Mononuclear cell (primary cell): ENCODE data around the gene WDR62. TPM values are rescaled to one million over a fixed set of nuclear protein-coding genes. Genes with fewer than 3 reads are reported as not detected.

ENCODE experiments used
- H3K27me3 ChIP-seq: 2 replicates; pipeline ENCODE4 v1.6.0; 2011; ENCODE audit warnings: low read length, control low read depth; ENCODE audit not compliant: insufficient read depth
- H3K4me1 ChIP-seq: 2 replicates; pipeline ENCODE4 v1.5.1; 2011; ENCODE audit warnings: mild to moderate bottlenecking, low read length, control low read depth; ENCODE audit not compliant: insufficient read depth
- H3K4me3 ChIP-seq: 2 replicates; pipeline ENCODE4 v1.5.1; 2011; ENCODE audit warnings: mild to moderate bottlenecking, low read length, moderate library complexity
- H3K9me3 ChIP-seq: 2 replicates; pipeline ENCODE4 v1.5.1; 2011; ENCODE audit warnings: low read depth, mild to moderate bottlenecking, control low read depth, low read length
- total RNA-seq: library from RNA; depleted of rRNA; stranded (reverse); fragments of >200 nt; gene quantifications from one replicate; pipeline ENCODE4 v1.2.3, GENCODE V29; 2012

The WDR62 gene
- total RNA-seq, 1 donor, result 1.4 TPM

- Histone ChIP-seq H3K27me3 (no peaks in the 10 kb centered on the region), H3K4me1 (no peaks in the 10 kb centered on the region), H3K9me3 (no peaks in the 10 kb centered on the region)
Measured at GRCh38 chr19:36084231-36085009, 29.7 kb downstream of the WDR62 start.

GRCh38 chr19:36086326-36086725 lies 31.6 kb downstream of the WDR62 start:
- Histone ChIP-seq H3K4me1 (no peaks in the 10 kb centered on the region), H3K9me3 (no peaks in the 10 kb centered on the region), H3K27me3 (no peaks in the 10 kb centered on the region), H3K4me3 (no peak overlapping the region)

More at GRCh38 chr19:36084231-36085009, 29.7 kb downstream of the WDR62 start:
- no peak overlapping the region for H3K4me3 ChIP-seq

- no peaks in the 10 kb centered on the region for H3K4me1 ChIP-seq
- no peaks in the 10 kb centered on the region for H3K27me3 ChIP-seq
- no peaks in the 10 kb centered on the region for H3K9me3 ChIP-seq
- H3K4me3 ChIP-seq, result no peak overlapping the region
Measured at GRCh38 chr19:36089847-36090246, 35.1 kb downstream of the WDR62 start.

GRCh38 chr19:36090910-36091695 lies 36.4 kb downstream of the WDR62 start:
- no peaks in the 10 kb centered on the region for H3K9me3 ChIP-seq
- no peaks in the 10 kb centered on the region for H3K4me1 ChIP-seq
- no peaks in the 10 kb centered on the region for H3K27me3 ChIP-seq
- H3K4me3 ChIP-seq, result no peak overlapping the region

- Histone ChIP-seq H3K4me1 (no peaks in the 10 kb centered on the region), H3K27me3 (no peaks in the 10 kb centered on the region), H3K4me3 (no peak overlapping the region), H3K9me3 (no peaks in the 10 kb centered on the region)
Measured at GRCh38 chr19:36092566-36092965, 37.9 kb downstream of the WDR62 start.

GRCh38 chr19:36093146-36093662 lies 38.5 kb downstream of the WDR62 start:
- no peaks in the 10 kb centered on the region for H3K4me1 ChIP-seq
- H3K4me3 ChIP-seq, result no peak overlapping the region
- no peaks in the 10 kb centered on the region for H3K9me3 ChIP-seq
- no peaks in the 10 kb centered on the region for H3K27me3 ChIP-seq

- H3K4me3 ChIP-seq, result no peak overlapping the region
- no peaks in the 10 kb centered on the region for H3K4me1 ChIP-seq
- H3K9me3 ChIP-seq, result no peaks in the 10 kb centered on the region
- no peaks in the 10 kb centered on the region for H3K27me3 ChIP-seq
Measured at GRCh38 chr19:36093687-36094086, 39.0 kb downstream of the WDR62 start.

GRCh38 chr19:36097036-36097435 lies 42.3 kb downstream of the WDR62 start:
- no peaks in the 10 kb centered on the region for H3K27me3 ChIP-seq
- H3K4me1 ChIP-seq, result no peaks in the 10 kb centered on the region
- no peak overlapping the region for H3K4me3 ChIP-seq
- H3K9me3 ChIP-seq, result no peaks in the 10 kb centered on the region

- no peaks in the 10 kb centered on the region for H3K27me3 ChIP-seq
- no peaks in the 10 kb centered on the region for H3K9me3 ChIP-seq
- H3K4me1 ChIP-seq, result no peaks in the 10 kb centered on the region
- no peak overlapping the region for H3K4me3 ChIP-seq
Measured at GRCh38 chr19:36099166-36099785, 44.6 kb downstream of the WDR62 start.

GRCh38 chr19:36100476-36100875 lies 45.8 kb downstream of the WDR62 start:
- no peaks in the 10 kb centered on the region for H3K4me1 ChIP-seq
- H3K4me3 ChIP-seq, result no peak overlapping the region
- no peaks in the 10 kb centered on the region for H3K27me3 ChIP-seq
- H3K9me3 ChIP-seq, result no peaks in the 10 kb centered on the region

- Histone ChIP-seq H3K27me3 (no peaks in the 10 kb centered on the region), H3K4me3 (no peak overlapping the region), H3K4me1 (no peaks in the 10 kb centered on the region), H3K9me3 (no peaks in the 10 kb centered on the region)
Measured at GRCh38 chr19:36101550-36102327, 47.0 kb downstream of the WDR62 start.

- Histone ChIP-seq H3K4me3 (no peak overlapping the region), H3K9me3 (no peaks in the 10 kb centered on the region), H3K27me3 (no peaks in the 10 kb centered on the region), H3K4me1 (no peaks in the 10 kb centered on the region)
Measured at GRCh38 chr19:36103040-36103626, 48.4 kb downstream of the WDR62 start.

- H3K9me3 ChIP-seq, result no peaks in the 10 kb centered on the region
- H3K27me3 ChIP-seq, result no peaks in the 10 kb centered on the region
- no peak overlapping the region for H3K4me3 ChIP-seq
- no peaks in the 10 kb centered on the region for H3K4me1 ChIP-seq
Measured at GRCh38 chr19:36103842-36104552, 49.3 kb downstream of the WDR62 start.

- H3K4me3 ChIP-seq, result no peak overlapping the region
- no peaks in the 10 kb centered on the region for H3K4me1 ChIP-seq
- H3K27me3 ChIP-seq, result no peaks in the 10 kb centered on the region
- H3K9me3 ChIP-seq, result no peaks in the 10 kb centered on the region
Measured at GRCh38 chr19:36106441-36106840, 51.7 kb downstream of the WDR62 start.
